Loucy (cell line): Measurements from ENCODE around the gene RNF157.

Experiments used
- EZH2phosphoT487 ChIP-seq: fragments of 200-600 bp; IDR thresholded peaks from 2 replicates; pipeline ENCODE4 v1.6.1; 2018; ENCODE audit warnings: antibody characterized with exemption, mild to moderate bottlenecking, moderate library complexity, borderline replicate concordance
- TF ChIP-seq, protein P1 (sequence below): fragments of 200-600 bp; sonication (generic); conservative IDR thresholded peaks from 2 replicates; pipeline ENCODE4 v1.5.1; 2014; ENCODE audit warnings: mild to moderate bottlenecking, antibody characterized with exemption, low read length

DNA sequence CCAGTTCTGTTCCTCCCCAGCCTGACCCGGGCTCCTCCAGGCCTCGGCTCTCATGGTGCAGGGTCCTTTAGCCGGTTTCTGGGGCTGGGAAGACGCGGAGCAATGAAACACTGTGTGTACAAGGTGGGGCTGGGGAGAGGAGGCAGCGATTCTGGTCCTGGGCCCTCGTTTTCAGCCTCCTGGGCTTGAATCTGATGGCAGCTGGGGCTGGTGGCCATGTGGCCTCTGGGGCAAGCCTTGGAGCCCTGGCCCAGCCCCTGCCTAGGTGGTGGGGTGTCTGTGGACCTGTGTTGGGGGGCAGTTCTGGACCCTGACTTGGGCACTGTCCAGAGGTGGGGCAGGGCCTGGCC is 103.3 kb downstream of the RNF157 start:
- TF ChIP-seq, protein P1, sequence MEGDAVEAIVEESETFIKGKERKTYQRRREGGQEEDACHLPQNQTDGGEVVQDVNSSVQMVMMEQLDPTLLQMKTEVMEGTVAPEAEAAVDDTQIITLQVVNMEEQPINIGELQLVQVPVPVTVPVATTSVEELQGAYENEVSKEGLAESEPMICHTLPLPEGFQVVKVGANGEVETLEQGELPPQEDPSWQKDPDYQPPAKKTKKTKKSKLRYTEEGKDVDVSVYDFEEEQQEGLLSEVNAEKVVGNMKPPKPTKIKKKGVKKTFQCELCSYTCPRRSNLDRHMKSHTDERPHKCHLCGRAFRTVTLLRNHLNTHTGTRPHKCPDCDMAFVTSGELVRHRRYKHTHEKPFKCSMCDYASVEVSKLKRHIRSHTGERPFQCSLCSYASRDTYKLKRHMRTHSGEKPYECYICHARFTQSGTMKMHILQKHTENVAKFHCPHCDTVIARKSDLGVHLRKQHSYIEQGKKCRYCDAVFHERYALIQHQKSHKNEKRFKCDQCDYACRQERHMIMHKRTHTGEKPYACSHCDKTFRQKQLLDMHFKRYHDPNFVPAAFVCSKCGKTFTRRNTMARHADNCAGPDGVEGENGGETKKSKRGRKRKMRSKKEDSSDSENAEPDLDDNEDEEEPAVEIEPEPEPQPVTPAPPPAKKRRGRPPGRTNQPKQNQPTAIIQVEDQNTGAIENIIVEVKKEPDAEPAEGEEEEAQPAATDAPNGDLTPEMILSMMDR, result no peak
- TF ChIP-seq EZH2phosphoT487, result no peak
